Pulmonary artery endothelial cell (primary cell): ENCODE measurements around the gene ARPP21. TPM values are rescaled to one million over a fixed set of nuclear protein-coding genes. Genes with fewer than 3 reads are reported as not detected.
A peak's percentile ranks its signal among the peaks of the same experiment; 100 is the strongest.

Experiments used
- DNase-seq: peaks from one replicate; pipeline ENCODE4 v3.0.0-alpha.2; 2011; ENCODE audit warnings: low read depth, low spot score
- total RNA-seq: library from RNA; depleted of rRNA; stranded (reverse); fragments of >200 nt; gene quantifications from 2 replicates; pipeline ENCODE4 v1.2.3, GENCODE V29; 2014

Gene ARPP21
- total RNA-seq, 1 donor from 2014 or later = 0.07 TPM

DNA sequence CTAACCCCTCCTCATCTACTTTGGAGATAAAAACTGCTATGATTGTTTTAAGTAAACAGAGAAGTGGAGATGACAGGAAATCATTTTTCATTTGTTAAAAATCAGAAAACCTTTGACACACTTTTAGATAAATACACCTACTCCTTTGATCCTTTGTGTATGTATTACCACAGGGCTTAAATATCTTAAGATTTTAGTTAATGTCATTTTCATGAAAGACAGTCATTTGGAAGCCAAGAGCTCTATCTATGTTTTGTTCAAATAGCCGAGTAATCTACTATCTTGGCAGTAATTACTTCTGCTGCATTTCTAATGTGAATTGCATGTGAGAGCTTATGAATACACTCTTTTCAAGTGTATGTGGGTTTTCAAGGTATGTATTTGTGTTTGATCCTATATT lies 2.0 kb downstream of the ARPP21 start:
- DNase-seq = no peak

DNA sequence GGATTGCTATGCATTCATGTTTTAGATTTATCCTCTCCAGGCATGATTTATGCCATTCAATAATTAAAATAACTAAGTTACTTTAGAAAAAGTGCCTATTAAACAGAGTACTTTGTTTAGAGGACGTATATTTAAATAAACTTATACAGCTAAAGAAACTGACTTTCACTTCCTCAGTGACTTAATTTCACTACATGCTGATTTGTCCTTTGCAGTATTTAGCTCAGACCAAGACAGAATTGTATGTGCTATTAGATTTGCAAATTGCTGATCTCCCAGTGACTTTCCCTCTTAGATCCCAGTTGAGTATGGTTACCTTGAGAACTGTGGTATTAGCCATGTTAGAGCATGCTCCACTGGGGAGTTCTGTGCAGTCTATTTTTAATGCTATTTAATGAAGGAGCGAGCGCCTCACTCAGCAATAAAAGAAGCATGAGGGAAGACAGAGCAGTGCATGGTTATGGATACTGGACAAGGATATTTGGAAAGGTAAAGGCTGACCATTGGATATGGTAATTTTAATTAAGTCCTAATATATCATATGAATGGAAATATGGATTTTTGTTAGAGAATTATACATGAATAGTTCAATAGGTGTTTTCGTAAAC lies 2.7 kb downstream of the ARPP21 start:
- DNase-seq = no peak

DNA sequence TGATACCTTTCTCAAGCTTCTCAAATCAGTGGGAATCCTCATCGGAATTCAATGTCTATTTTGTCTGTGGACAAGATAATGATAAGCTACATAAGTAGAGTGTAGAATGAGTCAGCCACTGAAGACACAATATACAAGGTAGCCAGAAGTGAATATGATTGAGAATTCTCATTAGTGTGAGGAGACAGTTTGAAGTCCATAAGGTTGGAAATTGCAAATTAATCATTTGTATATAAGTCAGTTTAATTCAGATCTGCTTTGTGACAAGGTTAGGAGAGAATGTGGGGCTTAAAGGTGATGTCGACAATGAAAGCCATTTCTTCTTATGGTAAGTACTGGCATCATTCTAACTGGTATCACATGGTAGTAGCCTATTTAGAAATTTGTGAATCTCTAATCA lies 4.2 kb downstream of the ARPP21 start:
- DNase-seq = no peak

DNA sequence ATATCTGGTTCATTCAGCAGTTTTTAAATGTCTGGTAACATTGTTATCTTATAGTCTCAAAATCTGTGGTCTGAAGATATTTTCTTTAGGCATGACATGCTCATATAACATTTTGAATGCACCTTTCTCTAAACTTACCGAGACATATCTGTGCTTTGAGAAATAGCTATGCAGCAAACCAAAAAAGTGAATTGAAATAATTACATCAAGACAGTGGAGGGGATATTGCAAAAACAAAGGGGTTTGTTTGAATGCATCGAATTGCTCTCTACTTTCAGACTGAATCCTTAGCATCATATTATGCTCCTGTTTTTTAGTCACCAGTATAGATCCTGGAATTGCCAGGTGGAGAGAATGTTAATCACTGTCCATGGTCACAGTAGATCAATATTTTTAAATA lies 5.1 kb downstream of the ARPP21 start:
- no peak for DNase-seq

DNA sequence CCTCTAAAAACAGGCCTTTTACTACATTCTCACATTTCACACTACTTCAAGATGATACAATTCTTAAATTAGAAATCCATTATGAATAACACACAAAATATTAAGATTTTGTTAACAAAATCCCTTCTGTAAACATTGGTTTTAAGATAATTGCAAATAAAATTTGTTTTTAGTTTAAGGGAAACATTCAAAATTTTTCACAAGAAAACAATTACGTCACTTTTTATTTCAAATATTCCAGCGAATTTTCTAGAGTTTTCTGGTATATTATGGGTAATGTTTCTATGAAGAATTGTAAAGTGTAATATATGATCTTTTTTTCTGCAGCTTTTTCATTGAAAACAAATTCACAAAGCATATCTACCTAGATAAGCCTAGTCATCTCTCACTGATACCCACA lies 5.9 kb downstream of the ARPP21 start:
- DNase-seq = no peak

DNA sequence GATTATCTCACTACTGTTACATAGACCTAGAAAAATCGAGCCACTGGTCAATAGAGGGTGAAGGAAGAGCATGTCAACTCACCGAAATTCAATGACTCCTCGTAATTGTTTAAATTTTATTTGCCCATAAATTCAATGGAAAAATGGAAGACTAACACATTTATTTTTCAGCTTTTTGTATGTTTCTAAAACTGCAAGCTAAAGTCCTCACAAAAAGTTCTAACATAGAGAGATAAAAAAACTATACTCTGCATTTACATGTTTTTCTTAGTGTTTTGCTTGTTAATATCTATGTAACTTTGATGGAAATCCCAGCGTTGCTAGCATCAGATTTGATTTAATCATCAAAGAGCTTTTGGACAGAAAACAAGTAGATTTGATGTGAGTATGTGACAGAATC lies 6.8 kb downstream of the ARPP21 start:
- DNase-seq = no peak

DNA sequence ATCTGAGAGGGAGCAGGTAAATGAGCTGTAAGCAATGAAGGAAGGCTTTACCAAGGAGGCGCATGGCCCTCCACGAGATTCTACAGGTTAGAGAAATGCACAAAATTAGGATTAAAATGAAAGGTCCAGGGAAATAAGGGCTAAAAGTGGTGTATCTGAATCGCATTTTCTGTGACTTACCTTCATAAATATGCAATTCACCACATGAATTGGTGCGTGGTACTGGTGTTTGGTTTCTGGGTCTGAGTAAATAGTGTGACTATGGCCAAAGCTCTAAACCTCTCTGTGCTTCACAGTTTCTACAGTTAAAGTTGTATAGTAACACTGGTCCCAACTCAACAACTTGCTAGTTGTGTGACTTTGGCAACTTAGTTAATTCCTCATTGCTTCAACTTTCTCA lies 8.1 kb downstream of the ARPP21 start:
- no peak for DNase-seq

DNA sequence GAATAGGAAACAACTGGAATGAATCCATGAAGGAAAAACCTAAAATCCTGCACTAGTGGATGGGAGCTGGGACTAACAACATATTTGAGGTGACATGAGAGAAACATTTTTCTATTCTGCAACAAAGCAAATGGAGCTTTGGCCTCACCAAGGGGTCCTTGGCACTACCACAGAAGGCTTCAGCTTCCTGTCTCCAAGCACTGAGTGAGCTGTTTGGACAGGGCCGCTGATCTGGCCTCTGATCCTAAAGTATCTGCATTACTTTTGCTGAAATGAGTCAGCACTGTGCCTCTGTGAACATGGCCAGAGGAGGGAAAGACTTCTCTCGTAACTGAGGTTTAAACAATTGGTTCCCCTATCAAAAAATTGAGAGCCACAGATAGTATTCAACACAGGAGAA lies 9.0 kb downstream of the ARPP21 start:
- no peak for DNase-seq

DNA sequence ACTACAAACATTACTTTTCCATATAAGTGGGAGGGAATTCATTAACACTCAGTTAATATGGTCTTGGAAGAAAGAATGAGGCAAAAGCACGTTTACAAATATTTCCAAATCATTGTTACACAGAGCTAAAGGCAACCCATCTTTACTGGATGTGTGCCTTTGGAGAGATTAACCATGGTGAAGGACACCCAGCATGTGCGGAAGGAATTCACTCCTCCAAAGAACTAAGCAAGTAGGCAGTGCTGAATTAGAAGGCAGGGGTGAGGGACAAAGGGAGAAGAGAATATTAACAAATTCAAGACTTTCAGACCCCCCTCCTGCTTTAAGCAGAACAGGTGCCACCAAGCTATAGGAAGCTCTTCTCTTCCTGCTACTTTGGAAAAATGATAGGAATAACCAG lies 10.1 kb downstream of the ARPP21 start:
- no peak for DNase-seq

DNA sequence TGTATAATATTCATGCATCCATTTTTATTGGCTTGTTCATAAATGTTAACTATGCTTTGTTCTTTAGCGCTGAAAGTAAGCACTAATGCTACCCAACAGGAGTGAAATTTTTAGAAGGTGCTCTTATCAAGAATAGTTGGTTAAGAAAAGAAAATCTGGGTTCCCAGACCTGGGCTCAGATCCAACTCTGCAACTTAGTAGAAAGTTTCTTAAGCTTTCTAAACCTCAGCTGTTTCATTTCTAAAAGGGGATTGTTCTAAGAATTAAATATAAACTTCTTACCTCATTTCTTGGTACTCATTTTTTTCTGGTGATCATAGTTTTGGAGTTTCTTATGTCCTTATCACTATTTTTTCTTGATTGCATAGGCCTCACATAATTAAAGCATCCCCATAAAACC lies 12.1 kb downstream of the ARPP21 start:
- no peak for DNase-seq

DNA sequence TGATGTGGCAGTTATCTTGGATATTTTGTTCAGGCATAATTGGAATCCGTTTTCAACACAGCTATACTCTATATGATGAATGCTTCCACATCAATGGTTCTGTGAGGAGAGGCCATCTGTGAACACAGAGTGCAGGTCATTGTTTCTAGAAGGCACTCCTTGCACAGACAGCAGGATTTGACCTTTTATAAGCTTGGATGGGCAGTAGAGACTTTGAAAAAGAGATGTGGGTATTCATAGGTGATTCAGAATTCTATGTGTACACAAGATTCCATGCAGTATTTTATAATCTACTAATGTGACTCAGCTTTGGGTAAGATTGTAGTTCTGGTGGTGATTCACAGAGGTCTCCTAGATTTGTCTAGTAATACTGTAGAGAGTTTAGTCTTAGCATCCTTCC lies 12.5 kb downstream of the ARPP21 start:
- DNase-seq = no peak

DNA sequence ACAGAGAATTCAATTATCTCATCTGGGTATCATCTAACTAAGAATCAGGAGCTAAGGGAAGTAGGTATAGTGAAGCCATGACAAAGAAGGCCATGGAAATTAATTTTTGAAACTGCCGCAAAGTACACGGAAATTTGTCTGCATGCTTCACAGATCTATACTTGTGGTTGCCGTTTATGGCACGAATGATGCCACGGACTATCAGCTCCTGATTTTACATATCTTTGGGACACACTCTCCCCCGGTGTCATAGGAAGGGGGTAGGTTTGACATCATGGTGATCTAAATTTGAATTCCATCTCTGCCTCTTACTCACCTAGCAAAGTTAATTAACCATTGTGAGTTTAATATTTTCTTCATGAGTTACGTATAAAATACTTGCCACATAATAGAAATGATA lies 14.0 kb downstream of the ARPP21 start:
- no peak for DNase-seq

DNA sequence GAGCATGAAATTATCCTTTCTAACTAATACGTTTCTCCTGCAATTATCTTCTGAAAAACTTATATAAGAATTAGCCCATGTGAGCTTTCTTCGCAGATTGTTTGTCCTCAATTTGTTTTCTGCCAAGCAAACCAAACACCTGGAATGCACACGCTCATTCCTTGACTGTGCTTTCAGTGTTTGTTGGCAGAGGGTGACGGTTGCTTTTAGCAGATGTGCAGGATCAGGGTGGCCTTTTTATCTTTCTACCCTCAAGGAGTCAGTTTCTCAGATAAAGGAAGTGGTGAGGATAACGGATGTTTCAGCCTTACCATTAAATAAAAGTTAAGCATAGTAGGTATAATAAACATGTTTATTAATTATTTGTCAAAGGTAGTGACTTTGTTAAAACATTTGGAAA lies 15.2 kb downstream of the ARPP21 start:
- DNase-seq = no peak

DNA sequence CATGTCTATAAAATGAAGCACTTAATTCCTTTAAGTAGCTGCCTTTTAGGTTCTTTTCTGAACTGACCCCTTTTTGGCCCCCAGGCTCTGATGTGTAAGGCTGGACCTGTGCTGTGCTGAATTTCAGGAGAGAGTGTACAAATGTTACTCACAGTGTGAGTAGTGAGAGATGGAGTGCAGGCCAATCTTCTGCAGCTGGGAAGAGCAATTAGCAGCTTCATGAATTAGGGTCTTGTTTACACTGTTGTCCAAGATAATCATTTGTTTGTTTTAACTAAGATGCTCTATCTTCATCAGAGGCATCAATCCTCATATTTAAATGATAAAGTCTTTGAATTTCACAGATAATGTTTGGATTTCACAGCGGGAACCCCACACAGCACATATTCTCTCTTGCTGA lies 19.4 kb downstream of the ARPP21 start:
- no peak for DNase-seq

DNA sequence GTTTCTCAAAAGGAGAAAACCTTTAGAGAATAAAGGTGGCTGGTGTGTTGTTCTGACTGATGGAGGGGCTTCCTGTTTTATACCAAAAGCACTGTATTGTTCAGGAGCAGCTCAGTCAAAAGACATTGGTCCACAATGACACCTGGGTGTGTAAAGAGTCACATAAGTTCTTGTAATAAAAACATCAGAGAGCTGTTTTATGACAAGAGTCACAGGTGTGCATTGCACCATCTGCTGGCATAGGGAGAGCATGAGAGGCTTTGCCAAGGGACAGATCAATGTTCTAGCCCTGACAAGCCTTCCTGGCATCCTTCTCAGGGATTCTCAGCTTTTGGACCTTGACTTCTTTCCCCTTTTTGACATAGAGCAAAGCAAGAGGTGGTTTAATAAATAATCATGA lies 20.4 kb downstream of the ARPP21 start:
- DNase-seq = no peak

DNA sequence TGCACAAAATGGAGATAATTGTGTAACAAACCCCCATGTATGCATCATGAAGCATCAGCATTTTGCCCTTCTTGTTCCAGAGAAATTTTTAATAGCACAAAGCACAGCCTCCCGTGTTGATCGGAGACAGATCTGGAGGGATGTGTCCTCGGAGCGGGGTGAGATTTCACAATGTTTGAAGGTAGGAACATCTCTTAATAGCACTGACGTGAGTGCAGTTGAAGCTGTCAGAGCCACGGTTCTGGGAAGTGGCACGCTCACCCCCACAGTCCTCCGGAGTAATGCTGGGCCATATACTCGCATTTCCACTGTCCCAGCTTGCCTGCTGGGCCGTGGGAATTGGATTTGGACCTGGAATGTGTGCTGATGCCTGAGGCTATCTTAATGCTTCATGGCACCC lies 24.1 kb downstream of the ARPP21 start:
- no peak for DNase-seq

DNA sequence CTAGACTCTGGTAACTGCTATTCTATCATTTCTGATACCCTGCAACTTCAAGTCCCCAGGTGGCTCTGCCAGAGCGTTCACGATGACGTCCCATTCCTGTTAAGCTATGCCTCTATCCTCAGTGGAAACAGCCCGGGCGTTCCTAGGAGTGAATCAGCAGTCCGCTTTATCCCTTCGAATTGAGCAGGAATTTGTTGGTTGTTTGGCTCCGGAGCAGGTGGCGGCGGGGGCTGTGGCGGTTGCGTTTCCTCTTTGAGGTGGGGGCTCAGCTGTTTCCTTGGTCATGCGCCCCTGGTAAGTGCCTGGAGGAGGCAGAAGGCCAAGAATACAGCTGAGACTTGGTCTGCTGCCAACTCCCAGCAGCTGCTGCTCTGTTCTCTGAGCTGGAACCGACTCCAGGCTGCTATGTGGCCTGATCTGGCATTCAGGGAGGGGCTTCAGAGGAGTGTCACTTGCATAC lies 25.2 kb downstream of the ARPP21 start:
- peak; percentile 30 for DNase-seq

DNA sequence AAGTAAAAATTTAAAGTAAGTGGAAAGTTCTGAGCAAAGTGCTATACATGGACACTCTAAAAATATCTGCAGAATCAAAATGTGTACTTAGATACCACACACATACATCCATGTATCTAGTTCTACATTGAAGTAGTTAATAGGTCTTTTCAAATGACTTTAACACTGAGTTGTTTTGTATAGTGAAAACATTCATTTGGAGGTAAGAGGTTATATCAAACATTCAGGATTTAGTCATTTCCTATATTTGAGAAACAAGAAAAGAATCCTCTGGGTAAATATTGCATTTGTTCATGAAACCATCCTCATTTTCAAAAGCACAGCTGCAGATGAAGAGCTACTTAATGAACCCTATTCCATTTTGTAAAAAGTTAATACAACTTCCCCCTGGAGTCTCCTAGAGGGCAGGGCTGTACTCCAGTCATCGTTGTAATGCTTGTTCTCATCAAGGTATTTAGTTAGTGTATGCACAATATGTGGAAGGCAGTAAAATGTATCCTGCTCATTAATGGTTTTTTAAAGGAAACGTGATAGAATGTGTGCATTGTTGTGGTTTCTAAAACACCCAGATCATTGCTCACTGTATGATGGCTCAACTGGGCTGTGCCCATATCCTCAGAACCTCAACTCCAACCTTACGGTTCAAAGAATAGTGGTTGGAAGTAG lies 26.2 kb downstream of the ARPP21 start:
- no peak for DNase-seq

DNA sequence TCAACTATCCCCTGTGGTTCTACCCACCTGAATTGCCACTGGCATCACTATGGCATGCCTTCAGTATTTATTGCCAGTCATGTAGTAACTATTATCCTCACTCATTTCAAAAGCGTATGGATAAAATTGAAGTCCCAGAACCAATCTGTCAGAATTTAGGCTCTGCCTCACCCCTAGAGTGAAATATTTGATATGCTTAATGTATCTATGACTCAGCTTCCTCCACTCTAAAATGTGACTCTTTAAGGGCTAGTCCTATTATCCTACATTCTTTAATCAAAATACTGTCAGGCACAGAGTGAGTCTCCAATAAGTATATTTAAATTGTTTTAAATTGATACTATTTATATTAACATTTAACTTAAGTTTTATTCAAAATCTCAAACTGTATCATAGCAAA lies 27.6 kb downstream of the ARPP21 start:
- no peak for DNase-seq

DNA sequence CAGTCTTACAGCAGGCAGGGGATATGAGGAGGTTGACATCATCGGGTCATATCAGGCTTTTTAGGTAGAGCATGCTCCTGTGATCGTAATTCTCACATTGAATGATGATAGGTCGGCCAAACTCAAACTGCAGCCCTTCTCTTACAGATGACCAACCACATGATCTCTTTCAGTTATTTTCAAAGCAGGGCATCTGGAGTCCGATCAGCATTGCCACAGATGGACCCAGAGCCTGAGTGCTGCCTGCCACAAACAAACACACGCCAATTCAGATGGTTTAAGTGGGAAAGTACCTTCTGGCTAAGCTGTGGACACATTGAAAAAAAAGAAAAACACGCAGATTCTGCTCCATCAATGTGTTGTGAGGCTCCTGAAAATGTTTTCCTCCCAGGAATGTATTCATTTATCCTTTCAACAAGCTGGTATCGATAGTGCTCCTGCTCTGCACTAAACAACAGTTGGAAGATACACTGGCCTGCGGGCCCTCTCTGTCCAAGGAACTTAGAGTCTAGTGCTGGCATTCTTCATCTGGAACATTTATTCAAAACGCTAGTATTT lies 31.2 kb downstream of the ARPP21 start:
- DNase-seq = no peak

DNA sequence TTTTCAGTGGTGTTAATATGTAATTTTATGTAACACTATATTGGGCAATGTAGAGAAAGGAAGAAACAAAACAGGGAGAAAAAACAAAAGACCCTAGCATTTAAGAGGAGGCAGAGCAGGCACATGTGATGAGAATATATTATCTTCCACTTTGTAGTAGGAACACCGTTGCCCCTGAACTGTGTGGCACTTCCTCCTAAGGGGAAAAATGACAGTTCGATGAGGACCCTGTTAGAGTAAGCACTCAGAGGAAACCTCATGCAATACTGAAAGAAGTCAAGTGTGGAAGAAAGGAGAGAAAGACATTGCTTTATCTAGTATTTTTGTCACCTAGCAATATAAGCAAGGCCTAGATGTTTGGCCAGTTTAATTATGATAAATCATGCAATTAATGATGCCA lies 32.2 kb downstream of the ARPP21 start:
- DNase-seq = no peak

DNA sequence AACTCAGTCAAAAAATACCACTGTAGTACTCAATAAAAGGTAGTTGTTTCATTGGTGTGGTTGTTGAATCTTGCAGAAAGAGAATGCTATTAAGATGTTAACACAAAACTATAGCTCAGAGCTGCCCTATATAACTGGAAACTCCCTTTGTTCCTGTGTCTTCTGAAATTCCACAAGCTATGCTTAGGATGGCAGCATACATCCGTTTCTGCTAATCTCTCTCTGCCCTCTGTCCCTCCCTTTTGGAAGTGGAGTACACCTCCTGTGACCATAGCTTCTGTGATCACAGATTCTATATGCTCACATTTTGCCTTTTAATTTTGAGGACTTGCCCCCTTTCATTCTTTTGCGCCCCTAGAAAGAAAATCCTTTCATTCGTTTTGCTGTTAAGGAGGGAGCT lies 33.7 kb downstream of the ARPP21 start:
- DNase-seq = no peak

DNA sequence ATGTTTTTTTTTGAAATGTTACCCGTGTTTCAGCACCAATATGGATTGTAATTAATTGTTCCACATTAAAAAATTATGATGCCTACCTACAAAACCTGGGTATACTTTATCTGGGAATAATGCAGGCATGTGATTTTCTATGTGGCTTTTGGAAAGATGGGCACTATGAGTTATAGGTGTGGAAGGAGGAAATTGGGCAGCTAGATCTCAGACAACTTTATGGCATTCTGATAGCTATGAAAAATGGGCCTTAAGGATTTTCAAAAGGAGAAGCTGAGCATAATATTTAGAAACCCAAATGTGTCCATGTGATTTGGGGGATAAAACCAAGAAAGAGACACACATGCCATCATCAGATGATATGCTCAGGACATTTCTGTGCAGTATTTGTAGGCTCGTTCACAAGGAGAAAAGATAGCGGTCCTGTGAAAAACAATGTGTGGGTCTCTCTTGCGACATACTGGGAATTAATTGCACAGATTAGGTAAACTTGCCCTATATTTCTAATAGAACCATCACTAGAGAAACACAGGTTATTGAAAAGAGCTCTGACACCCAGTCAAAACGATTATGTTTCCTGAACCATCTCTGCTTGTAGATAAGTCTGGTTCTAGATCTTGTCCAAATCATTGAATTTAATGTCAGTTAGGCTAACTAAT lies 35.3 kb downstream of the ARPP21 start:
- DNase-seq = no peak
